Activated T-cell treated with anti-CD3 and anti-CD28 coated beads, Interleukin-2, amount 50 U/mL, for 4 hours (primary cell): ENCODE results near the gene CUL3. TPM values are rescaled to one million over a fixed set of nuclear protein-coding genes. Genes with fewer than 3 reads are reported as not detected.
"Not testable (repeated sequence)": the region's sequence is repeated elsewhere in the genome, so short reads cannot be mapped to it uniquely, and the experiment has no call there.

ENCODE experiments used
- ATAC-seq, 2 donors: fragments of 200-7000 bp; cut with Tn5 transposase; one replicate each; pipeline ENCODE4 v1.10.0; 2021
- DNase-seq: peaks from one replicate; pipeline ENCODE4 v3.0.0-alpha.2; 2020
- H3K27me3 Mint-ChIP-seq: one replicate; pipeline ENCODE4 v1.8.0; 2021; ENCODE audit warnings: low read depth, mixed read lengths
- H3K36me3 Mint-ChIP-seq: one replicate; pipeline ENCODE4 v1.8.0; 2022; ENCODE audit warnings: mixed read lengths; ENCODE audit not compliant: insufficient read depth
- H3K4me1 Mint-ChIP-seq: one replicate; pipeline ENCODE4 v1.8.0; 2021; ENCODE audit warnings: low read depth, mixed read lengths
- H3K4me3 Mint-ChIP-seq: one replicate; pipeline ENCODE4 v1.8.0; 2021; ENCODE audit warnings: mild to moderate bottlenecking, moderate library complexity, mixed read lengths
- H3K9me3 Mint-ChIP-seq: one replicate; pipeline ENCODE4 v1.8.0; 2021; ENCODE audit warnings: mixed read lengths
- total RNA-seq, 3 donors: library from RNA; stranded (reverse); gene quantifications; one replicate each; pipeline ENCODE4 v1.2.1, GENCODE V29; 2021

Gene CUL3
- total RNA-seq, 3 donors from 2014 or later: 83.4 to 88.8 (median 85.2) TPM

DNA sequence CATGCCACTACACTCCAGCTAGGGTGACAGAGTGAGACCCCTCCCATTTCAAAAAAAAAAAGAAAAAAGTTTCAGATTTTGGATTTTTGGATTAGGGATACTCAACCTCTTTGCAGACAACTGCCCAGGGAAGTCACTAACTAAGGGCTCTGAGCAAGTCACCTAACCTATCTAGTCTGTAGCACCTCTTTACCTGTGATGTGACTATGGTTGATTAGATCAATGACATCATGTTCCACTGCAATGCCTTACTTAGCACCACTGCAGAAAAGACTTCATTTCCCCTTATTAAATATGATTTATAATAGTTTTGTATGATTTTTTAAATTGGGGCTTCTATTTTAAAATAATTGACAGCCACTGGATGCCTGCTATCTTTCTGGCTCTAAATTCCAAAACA is 41.2 kb downstream of the CUL3 start:
- Mint-ChIP-seq H3K36me3 (peaks cover 47% of the 10 kb centered on the region), H3K9me3 (no peaks in the 10 kb centered on the region), H3K27me3 (no peaks in the 10 kb centered on the region), H3K4me3 (no peak overlapping the region), H3K4me1 (peaks cover 62% of the 10 kb centered on the region)
- no peak for ATAC-seq
- DNase-seq: no peak

DNA sequence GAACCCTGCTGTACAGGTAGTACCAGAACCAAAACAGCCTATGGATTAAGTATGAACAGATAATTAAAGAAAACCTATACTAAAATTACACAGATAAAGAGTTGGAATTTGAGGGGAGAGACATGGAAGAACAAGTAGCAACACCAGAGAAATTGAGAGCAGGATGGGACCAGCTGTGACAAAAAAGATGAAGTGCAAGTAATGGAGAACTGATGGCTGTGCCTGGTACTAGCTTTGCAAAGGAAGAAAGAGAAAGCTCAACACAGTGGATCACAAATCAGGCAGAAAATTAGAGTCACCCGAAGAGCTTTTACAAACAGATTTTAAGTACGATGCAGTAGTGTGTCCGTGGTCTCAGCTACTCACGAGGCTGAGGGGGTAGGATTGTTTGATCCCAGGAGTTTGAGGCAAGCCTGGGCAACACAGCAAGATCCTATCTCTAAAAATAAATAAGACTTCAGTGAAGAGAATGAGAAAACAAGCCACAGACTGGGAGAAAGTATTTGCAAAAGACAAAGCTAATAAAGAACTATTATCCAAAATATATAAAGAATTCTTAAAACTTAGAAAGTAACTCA is 46.5 kb downstream of the CUL3 start:
- H3K27me3 Mint-ChIP-seq: no peaks in the 10 kb centered on the region
- peaks cover 56% of the 10 kb centered on the region for H3K4me1 Mint-ChIP-seq
- H3K4me3 Mint-ChIP-seq: no peak overlapping the region
- no peaks in the 10 kb centered on the region for H3K9me3 Mint-ChIP-seq
- ATAC-seq (no peak), DNase-seq (no peak)
- peaks cover 41% of the 10 kb centered on the region for H3K36me3 Mint-ChIP-seq

DNA sequence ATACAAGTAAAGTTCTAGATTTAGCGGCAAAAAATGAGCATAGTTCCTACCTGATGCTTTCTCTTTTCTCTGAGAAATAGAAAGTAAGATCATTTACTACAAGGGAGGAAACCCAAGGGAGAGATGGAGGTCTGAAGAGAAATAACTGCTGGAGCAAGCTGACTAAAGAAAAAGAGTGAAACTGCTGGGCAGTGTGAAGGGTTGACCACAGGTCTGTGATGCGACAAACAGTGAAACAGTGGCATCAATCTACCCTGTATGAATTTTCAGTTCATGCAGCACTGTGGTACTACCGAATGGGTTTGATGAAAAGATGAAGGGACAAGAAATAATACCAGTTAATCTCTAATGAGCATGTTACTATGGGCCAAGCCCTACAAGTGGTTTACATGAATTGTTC is 52.2 kb downstream of the CUL3 start:
- H3K27me3 Mint-ChIP-seq: no peaks in the 10 kb centered on the region
- H3K36me3 Mint-ChIP-seq: peaks cover 45% of the 10 kb centered on the region
- H3K4me1 Mint-ChIP-seq: peaks cover 61% of the 10 kb centered on the region
- H3K4me3 Mint-ChIP-seq: no peak overlapping the region
- DNase-seq (no peak), ATAC-seq (no peak)
- no peaks in the 10 kb centered on the region for H3K9me3 Mint-ChIP-seq

DNA sequence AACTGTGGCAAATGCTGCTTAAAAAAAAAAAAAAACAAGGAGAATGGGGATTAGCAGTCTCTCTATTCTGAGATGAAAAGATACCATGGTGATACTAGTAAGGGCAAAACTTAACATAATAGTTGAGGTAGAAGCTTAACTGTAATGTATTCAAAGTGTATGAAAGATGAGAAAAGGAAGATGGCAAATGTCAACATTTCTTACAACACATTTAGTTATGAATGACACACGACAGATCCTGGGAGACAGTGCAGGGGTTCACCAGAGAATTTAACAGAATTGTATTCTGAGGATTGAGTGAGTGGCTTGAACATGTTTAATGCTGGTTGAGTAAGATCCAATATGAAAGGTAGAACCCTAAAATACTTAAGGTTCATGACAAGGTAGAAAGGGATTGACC is 52.7 kb downstream of the CUL3 start:
- DNase-seq: no peak
- Mint-ChIP-seq H3K9me3 (no peaks in the 10 kb centered on the region), H3K4me3 (no peak overlapping the region), H3K4me1 (peaks cover 64% of the 10 kb centered on the region), H3K27me3 (no peaks in the 10 kb centered on the region), H3K36me3 (peaks cover 46% of the 10 kb centered on the region)
- no peak for ATAC-seq

DNA sequence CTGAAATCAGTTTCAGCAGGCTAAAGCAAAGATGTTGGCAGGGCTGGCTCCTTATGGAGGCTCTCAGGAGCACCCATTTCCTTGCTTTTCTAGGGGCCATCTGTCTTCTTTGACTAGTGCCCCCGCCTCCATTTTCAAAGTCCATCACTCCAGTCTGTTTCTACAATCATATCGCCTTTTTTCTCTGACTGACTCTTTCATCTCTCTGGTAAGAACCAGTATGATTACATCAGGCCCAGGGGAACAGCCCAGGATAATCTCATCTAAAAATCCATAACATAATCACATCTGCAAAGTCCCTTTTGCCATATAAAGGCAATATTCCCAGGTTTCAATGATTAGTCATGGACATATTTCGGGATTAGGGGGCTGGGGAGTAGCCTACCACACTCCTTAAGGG is 57.0 kb downstream of the CUL3 start:
- Mint-ChIP-seq H3K4me3 (no peak overlapping the region), H3K4me1 (peaks cover 82% of the 10 kb centered on the region), H3K36me3 (peaks cover 36% of the 10 kb centered on the region), H3K27me3 (no peaks in the 10 kb centered on the region), H3K9me3 (no peaks in the 10 kb centered on the region)
- no peak for DNase-seq
- ATAC-seq: no peak

DNA sequence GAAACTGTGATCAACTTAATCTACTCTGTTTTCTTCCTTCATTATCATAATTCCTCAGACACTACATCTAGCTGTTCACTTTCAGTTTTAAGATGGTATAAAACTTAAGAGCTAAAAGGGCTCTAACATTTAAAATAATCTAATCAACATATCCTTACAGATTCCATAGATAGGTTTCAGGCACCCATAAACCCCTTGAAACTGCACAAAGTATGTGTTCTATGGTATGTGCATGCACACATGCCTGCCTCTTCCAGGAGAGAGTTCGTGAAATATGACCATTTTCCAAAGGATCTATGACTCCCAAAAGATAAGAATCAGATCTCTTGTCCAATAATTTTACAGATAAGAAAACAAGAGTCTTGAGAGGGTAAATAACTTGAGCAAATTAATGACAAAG is 59.4 kb downstream of the CUL3 start:
- H3K4me1 Mint-ChIP-seq: peaks cover 77% of the 10 kb centered on the region
- H3K9me3 Mint-ChIP-seq: no peaks in the 10 kb centered on the region
- peaks cover 20% of the 10 kb centered on the region for H3K36me3 Mint-ChIP-seq
- no peak overlapping the region for H3K4me3 Mint-ChIP-seq
- ATAC-seq: no peak
- H3K27me3 Mint-ChIP-seq: no peaks in the 10 kb centered on the region
- DNase-seq: no peak

DNA sequence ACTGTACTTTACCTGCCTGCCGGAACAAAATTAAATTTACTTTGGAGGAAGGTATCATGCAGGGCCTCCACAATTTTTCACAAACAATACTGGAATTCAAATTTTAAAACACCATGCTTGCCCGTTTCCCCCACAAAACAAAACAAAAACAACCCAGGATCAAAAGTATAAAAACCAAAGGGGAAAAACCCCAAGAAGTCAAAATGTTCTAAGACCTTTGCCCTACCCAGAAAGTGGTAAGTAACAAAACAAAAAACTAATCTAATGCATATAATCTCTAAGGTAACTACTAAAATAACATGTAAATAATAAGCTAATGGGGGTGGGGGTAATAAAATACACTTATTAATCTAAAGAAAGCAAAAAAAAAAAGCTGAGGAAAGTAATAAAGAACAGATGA is 60.5 kb downstream of the CUL3 start:
- Mint-ChIP-seq H3K36me3 (peaks cover 13% of the 10 kb centered on the region), H3K9me3 (no peaks in the 10 kb centered on the region), H3K4me3 (peak overlapping the region; percentile 51), H3K27me3 (no peaks in the 10 kb centered on the region), H3K4me1 (peaks cover 83% of the 10 kb centered on the region)
- ATAC-seq (no peak), DNase-seq (no peak)

DNA sequence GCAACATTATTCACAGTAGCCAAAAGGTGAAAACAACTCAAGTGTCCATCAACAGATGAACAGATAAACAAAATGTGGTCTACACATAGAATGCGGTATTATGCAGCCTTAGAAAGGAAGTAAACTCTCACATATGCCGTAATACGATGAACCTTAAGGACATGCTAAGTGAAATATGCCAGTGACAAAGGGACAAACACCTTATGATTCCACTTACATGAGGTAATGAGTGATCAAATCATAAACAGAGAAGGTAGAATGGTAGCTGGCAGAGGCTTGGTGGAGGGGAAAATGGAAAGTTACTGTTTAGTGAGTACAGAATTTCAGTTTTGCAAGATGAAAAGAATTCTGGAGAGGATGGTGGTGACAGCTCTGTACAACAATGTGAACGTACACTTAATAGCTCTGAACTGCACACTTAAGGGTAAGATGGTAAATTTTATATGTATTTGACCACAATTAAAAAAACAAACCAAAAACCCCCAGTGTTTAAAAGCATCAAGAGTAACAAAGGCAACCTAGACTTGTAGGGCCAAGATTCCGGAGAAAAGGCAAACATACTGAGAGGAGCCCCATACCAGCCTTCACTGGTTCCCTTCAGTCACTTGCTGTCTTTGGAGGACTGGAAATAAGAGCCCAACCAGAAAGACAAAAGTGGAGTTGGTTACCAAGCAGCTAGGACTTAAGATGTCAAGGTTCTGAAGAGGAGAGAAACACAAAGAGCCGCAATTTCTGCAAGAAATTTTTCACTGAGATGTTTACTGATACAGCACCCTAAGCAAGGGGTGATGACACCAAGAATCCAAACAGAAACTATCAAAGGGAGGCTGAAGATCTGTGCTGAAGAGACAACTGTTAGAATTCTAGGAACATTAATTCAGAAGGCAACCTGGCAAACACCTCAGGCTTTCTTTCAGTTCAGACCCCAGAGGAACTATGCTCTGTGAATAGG is 61.3 kb downstream of the CUL3 start:
- no peaks in the 10 kb centered on the region for H3K9me3 Mint-ChIP-seq
- no peaks in the 10 kb centered on the region for H3K27me3 Mint-ChIP-seq
- DNase-seq (no peak), ATAC-seq (peak; percentile 49 to 57)
- peaks cover 13% of the 10 kb centered on the region for H3K36me3 Mint-ChIP-seq
- H3K4me1 Mint-ChIP-seq: peaks cover 86% of the 10 kb centered on the region
- peak overlapping the region; percentile 51 for H3K4me3 Mint-ChIP-seq

DNA sequence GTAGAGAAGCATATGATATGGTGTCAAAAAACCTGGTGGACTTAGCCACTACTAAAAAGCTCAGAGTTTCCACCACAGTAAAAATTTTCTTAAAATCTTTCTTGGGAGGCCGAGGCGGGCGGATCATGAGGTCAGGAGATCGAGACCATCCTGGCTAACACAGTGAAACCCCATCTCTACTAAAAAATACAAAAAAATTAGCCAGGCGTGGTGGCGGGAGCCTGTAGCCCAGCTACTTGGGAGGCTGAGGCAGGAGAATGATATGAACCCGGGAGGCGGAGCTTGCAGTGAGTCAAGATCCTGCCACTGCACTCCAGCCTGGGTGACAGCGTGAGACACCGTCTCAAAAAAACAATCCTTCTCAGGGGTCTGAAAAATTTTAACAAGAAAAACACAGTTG is 62.7 kb downstream of the CUL3 start:
- peaks cover 82% of the 10 kb centered on the region for H3K4me1 Mint-ChIP-seq
- not testable (repeated sequence) for ATAC-seq, H3K4me3 Mint-ChIP-seq, H3K27me3 Mint-ChIP-seq, DNase-seq, H3K36me3 Mint-ChIP-seq, H3K9me3 Mint-ChIP-seq

DNA sequence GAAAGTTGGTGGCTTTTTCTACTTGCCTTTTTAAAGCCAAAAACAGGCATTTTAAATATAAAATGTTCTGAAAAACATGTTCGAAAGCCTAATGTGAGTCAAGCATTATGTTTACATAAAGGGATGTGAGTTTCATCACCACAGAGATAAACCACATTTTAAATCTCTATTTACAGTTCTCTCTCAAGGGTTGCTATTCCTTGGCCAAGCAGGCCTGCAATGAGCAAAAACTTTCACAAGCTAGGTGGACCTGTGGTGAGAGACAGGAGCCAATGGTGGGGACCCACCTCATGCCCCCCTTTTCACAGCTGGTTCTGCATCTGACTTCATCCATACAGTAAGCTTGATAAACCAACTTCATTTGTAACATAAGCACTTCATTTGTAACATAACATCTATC is 65.1 kb downstream of the CUL3 start:
- H3K4me3 Mint-ChIP-seq: no peak overlapping the region
- peak; percentile 79 to 88 for ATAC-seq

DNA sequence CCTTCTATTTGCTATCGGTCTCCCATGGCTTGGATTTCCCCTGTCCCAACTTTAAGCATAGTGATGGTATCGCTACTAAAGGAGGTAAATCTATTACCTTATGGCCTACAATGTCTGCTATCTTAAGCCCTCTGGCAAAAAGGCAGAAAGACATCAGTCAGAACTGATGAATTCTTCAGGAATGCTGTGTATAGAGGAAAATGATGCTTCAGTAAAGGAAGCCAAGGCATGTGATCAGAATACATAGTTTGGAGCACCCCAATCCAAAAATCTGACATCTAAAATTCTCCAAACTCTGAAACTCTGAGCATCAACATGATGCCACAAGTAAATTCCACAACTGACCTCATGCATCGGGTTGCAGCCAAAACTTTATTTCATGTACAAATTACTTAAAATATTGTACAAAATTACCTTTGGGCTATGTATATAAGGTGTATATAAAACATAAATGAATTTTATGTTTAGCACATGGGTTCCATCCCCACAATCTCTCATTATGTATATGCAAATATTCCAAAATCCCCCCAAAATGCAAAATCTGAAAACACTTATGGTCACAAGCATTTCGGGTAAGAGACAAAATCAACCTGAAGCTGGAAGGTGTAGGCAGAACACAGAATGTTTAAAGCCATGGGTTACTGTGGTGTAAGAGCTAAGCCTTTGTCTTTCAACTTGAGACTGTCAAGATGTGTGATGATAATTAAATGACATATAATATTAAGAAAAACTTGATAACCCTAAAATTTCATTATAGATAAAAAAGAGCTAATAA is 66.2 kb downstream of the CUL3 start:
- peaks cover 63% of the 10 kb centered on the region for H3K4me1 Mint-ChIP-seq
- no peak overlapping the region for H3K4me3 Mint-ChIP-seq
- ATAC-seq (no peak), DNase-seq (no peak)
- H3K27me3 Mint-ChIP-seq: no peaks in the 10 kb centered on the region
- no peaks in the 10 kb centered on the region for H3K9me3 Mint-ChIP-seq
- peaks cover 8% of the 10 kb centered on the region for H3K36me3 Mint-ChIP-seq

More for the DNA sequence above, 65.1 kb downstream of the CUL3 start:
- no peaks in the 10 kb centered on the region for H3K27me3 Mint-ChIP-seq
- H3K36me3 Mint-ChIP-seq: peaks cover 6% of the 10 kb centered on the region
- no peak for DNase-seq
- H3K4me1 Mint-ChIP-seq: peaks cover 70% of the 10 kb centered on the region
- no peaks in the 10 kb centered on the region for H3K9me3 Mint-ChIP-seq

DNA sequence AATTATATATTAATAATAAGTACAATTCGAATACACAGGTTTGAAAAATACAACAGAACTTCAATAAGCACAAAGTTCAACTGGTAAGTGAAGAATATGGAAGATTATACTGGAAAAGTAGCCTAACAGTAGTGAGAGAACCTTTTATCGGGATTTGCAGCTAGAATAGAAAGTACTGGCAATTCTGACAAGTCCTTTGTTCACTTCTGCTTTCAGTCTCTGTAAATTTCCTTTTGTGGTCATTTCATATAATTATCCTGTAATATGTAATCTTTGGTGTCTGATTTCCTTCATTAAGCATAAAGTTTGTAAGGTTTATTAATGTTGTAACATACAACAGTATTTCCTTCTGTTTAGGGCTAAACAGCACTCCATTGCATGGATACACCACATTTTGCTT is 67.2 kb downstream of the CUL3 start:
- Mint-ChIP-seq H3K9me3 (no peaks in the 10 kb centered on the region), H3K4me3 (no peak overlapping the region), H3K4me1 (peaks cover 56% of the 10 kb centered on the region), H3K36me3 (peaks cover 9% of the 10 kb centered on the region), H3K27me3 (no peaks in the 10 kb centered on the region)
- no peak for DNase-seq
- ATAC-seq: no peak

DNA sequence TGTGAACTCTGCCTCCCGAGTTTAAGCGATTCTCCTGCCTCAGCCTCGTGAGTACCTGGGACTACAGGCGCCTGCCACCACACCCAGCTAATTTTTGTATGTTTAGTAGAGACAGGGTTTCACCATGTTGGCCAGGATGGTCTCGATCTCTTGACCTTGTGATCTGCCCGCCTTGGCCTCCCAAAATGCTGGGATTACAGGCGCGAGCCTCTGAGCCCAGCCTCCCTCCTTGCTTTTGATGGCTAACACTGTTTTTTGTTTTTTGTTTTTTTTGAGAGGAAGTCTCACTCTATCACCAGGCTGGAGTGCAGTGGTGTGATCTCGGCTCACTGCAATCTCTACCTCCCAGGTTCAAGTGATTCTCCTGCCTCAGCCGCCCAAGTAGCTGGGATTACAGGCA is 68.8 kb downstream of the CUL3 start:
- H3K27me3 Mint-ChIP-seq, ATAC-seq, H3K9me3 Mint-ChIP-seq, H3K4me3 Mint-ChIP-seq, DNase-seq: not testable (repeated sequence)
- Mint-ChIP-seq H3K4me1 (peaks cover 49% of the 10 kb centered on the region), H3K36me3 (peaks cover 12% of the 10 kb centered on the region)

DNA sequence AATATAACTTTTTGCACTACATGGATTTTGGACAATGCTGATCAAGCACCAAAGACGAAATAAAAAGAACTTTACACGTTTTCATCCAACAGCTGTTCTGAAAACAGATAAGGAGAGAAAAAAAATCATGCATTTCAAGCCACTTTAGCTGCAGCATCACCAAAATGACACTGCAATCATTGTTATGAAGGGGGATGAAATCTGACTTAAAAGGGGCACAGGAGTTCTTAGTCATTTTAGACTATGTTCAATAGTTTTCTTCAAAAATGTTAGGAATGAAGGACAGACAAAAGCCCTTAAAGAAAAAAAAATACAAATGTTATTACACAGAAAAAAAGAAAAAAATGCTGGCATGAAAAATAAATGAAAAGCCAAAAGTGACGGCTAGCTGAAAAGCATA is 71.2 kb downstream of the CUL3 start:
- Mint-ChIP-seq H3K27me3 (no peaks in the 10 kb centered on the region), H3K9me3 (no peaks in the 10 kb centered on the region), H3K4me3 (no peak overlapping the region), H3K4me1 (peaks cover 33% of the 10 kb centered on the region), H3K36me3 (peaks cover 18% of the 10 kb centered on the region)
- ATAC-seq: no peak
- DNase-seq: no peak
